ENCODE measurements around the gene ME2.

Gene ME2

DNA sequence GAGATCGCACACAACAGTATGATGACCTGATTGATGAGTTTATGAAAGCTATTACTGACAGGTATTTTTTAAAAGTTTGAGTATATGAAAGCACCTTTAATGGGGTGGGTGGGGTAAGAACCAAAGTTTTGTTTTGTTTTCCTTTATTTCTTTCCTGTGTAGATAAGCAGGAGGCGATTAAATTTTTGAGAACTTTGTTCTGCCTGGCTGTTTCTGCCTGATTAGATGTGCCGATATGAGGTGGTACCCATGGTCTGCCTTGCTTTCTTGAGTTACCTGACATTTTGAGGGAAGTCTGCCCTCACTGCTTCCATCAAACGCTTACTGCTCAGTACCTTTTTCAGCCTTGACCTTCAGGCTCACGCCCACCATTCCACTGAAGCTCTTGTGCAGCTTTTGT is 39.2 kb downstream of the ME2 start:
- no peak overlapping the region for H3K27ac ChIP-seq
- no peak for TF ChIP-seq ZFX (IDR thresholded peaks at IDR 0.05; ENCODE audit: borderline replicate concordance)
- TF ChIP-seq, protein P1, sequence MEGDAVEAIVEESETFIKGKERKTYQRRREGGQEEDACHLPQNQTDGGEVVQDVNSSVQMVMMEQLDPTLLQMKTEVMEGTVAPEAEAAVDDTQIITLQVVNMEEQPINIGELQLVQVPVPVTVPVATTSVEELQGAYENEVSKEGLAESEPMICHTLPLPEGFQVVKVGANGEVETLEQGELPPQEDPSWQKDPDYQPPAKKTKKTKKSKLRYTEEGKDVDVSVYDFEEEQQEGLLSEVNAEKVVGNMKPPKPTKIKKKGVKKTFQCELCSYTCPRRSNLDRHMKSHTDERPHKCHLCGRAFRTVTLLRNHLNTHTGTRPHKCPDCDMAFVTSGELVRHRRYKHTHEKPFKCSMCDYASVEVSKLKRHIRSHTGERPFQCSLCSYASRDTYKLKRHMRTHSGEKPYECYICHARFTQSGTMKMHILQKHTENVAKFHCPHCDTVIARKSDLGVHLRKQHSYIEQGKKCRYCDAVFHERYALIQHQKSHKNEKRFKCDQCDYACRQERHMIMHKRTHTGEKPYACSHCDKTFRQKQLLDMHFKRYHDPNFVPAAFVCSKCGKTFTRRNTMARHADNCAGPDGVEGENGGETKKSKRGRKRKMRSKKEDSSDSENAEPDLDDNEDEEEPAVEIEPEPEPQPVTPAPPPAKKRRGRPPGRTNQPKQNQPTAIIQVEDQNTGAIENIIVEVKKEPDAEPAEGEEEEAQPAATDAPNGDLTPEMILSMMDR (IDR thresholded peaks at IDR 0.05): no peak

DNA sequence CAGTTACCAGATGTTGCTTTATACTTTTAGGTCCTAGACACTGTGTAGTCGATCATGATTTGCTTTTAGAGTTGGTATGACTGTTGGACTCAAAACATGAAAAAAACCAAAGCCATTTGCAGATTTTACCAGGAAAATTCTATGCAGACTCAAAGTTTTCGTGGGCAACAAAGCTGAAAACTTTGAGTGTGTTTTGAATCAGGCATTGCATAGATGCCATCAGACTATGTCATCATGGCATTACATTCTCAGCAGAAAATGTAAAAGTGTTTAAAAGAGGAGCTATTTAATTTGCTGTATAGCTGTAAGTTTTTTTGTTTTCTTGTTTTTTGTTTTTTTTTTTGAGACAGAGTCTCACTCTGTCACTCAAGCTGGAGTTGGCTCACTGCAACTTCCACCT is 45.5 kb downstream of the ME2 start:
- H3K27ac ChIP-seq: no peak overlapping the region
- TF ChIP-seq, protein P1 (IDR thresholded peaks at IDR 0.05): no peak
- no peak for TF ChIP-seq ZFX (IDR thresholded peaks at IDR 0.05; ENCODE audit: borderline replicate concordance)

DNA sequence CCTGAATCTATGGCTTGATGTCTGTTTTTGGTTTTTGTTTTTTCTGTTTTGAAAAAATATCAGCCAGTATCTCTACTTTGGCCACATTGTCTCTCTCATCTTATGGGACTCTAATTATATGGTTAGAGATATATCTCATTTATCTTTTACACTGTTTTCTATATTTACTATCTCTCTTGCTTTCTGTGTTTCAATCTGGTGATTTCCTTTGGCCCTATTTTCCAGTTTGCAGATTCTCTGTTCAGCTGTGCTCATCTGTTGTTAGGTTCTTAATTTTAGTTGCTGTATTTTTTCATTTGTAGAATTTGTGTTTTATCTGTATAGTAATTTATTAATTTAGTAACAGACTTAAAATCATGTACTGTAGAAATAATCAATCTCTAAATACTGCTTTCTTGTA is 47.6 kb downstream of the ME2 start:
- H3K27ac ChIP-seq: no peak overlapping the region
- TF ChIP-seq ZFX (IDR thresholded peaks at IDR 0.05; ENCODE audit: borderline replicate concordance): no peak
- TF ChIP-seq, protein P1 (IDR thresholded peaks at IDR 0.05): no peak

DNA sequence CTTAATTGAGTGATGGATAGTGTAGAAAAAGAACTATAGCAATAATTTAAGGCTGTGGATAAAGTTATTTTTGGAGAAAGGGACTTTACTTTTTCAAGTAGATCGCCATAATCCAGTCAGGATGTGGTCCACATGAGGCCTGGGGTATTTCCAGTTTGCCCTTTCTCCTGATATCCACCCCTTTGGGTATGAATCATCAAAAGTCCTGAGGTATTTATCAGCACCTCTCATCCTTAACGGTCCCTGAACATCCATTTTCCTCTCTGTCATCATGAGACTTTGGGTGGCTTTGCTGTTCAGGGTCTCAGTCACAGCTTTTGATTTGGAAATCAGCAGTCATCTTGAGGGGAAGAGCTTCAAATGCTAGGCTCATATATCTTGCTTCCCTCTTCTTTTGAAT is 49.6 kb downstream of the ME2 start:
- TF ChIP-seq, protein P1 (IDR thresholded peaks at IDR 0.05): no peak
- TF ChIP-seq ZFX (IDR thresholded peaks at IDR 0.05; ENCODE audit: borderline replicate concordance): no peak
- H3K27ac ChIP-seq: no peak overlapping the region

DNA sequence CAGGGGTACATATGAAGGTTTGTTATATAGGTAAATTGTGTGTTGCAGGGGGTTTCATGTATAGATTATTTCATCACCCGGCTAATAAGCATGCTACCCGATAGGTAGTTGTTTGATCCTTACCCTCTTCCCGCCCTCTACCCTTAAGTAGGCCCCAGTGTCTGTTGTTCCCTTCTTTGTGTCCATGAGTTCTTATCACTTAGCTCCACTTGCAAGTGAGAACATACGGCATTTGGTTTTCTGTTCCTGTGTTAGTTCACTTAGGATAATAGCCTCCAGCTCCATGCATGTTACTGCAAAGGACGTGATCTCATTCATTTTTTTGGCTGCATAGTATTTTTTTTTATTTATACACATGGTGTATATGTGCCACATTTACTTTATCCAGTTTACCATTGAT is 54.8 kb downstream of the ME2 start:
- H3K27ac ChIP-seq: no peak overlapping the region
- TF ChIP-seq, protein P1 (IDR thresholded peaks at IDR 0.05): no peak
- no peak for TF ChIP-seq ZFX (IDR thresholded peaks at IDR 0.05; ENCODE audit: borderline replicate concordance)

DNA sequence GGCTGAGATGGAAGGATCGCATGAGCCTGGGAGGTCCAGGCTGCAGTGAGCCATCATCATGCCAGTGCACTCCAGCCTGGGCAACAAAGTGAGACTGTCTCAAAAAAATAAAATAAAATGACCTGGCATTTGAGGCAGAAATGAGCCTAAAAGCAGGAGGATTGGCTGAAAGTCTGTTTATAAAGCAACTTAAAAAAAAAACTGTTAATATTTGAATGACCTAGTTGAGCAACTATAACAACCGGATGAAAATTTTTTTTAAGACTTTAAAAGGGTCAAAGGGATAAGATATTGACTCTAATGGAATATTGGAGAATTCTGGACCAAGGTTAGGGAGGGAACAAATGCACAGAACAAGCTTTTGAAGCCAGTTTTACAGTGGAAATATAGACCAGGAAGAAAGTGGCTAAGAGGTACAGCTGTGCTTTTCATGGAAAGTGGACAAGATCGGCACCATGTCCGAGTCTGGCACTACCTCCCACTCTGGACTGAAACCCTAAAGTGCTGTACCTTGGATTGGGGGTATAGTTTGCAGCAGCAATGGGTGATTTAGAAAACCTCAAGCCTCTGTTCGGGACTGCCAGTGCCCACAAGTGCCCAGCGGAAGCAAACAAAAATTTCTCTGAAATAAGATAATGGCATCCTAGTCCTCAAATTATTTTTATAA is 55.8 kb downstream of the ME2 start:
- H3K27ac ChIP-seq: no peak overlapping the region
- no peak for TF ChIP-seq ZFX (IDR thresholded peaks at IDR 0.05; ENCODE audit: borderline replicate concordance)
- TF ChIP-seq, protein P1 (IDR thresholded peaks at IDR 0.05): no peak

DNA sequence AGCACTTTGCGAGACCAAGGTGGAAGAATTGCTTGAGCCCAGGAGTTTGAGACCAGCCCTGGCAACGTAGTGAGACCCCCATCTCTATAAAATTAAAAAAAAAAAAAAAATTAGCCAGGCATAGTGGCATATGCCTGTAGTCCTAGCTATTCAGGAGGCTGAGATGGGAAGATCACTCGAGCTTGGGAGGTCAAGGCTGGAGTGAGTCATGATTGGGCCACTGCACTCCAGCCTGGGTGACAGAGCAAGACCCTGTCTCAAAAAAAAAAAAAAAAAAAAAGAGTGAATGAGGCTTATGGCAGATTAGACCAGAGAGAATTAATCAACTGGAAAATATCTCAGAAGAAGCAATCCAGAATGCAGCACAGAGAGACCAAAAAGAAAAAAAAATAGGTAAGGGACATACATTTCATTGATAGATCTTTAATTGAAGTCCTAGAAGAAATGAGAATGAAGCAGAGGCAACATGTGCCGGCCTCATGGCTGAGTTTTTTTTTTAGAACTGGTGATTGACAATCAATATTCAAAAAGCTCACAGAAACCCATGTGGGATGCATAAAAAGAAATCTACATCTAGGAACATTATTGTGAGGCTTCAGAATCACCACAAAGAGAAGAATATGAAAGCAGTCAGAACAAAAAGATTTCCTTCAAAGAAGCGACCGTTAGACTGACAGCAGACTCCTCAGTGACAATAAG is 56.7 kb downstream of the ME2 start:
- TF ChIP-seq, protein P1 (IDR thresholded peaks at IDR 0.05): no peak
- TF ChIP-seq ZFX (IDR thresholded peaks at IDR 0.05; ENCODE audit: borderline replicate concordance): no peak
- no peak overlapping the region for H3K27ac ChIP-seq
